GM04504 (cell line): ENCODE results near the gene ZGPAT.

Experiments used
- DNase-seq: peaks from one replicate; pipeline ENCODE4 v3.0.0-alpha.2; 2012; ENCODE audit warnings: low read depth

ZGPAT gene

GRCh38 chr20:63692436-63693082 is 15.3 kb upstream of the ZGPAT start:
- DNase-seq: peak; percentile 19

GRCh38 chr20:63693083-63693732 is 14.6 kb upstream of the ZGPAT start:
- DNase-seq: no peak

GRCh38 chr20:63693733-63694583 is 13.9 kb upstream of the ZGPAT start:
- DNase-seq: no peak

GRCh38 chr20:63694584-63695423 is 13.0 kb upstream of the ZGPAT start:
- DNase-seq: no peak

- DNase-seq: no peak
Observed at GRCh38 chr20:63695424-63696305, 12.2 kb upstream of the ZGPAT start.

- DNase-seq: no peak
Observed at GRCh38 chr20:63696306-63696627, 11.6 kb upstream of the ZGPAT start.

GRCh38 chr20:63696628-63697356 is 11.0 kb upstream of the ZGPAT start, which contains the start of gene TNFRSF6B:
Gene TNFRSF6B (plus strand): TSS chr20:63696652. CDS start chr20:63696768, 116 bp downstream.
- DNase-seq: no peak

- no peak for DNase-seq
Observed at GRCh38 chr20:63697357-63697867, 10.4 kb upstream of the ZGPAT start.

GRCh38 chr20:63697868-63698545 is 9.8 kb upstream of the ZGPAT start:
- DNase-seq: no peak

GRCh38 chr20:63698739-63699465 is 8.9 kb upstream of the ZGPAT start:
- DNase-seq: peak; percentile 77

- no peak for DNase-seq
Observed at GRCh38 chr20:63699466-63700198, 8.2 kb upstream of the ZGPAT start.

GRCh38 chr20:63700199-63701050 is 7.4 kb upstream of the ZGPAT start:
- DNase-seq: no peak

GRCh38 chr20:63701051-63701328 is 6.8 kb upstream of the ZGPAT start:
- DNase-seq: no peak

- DNase-seq: no peak
Observed at GRCh38 chr20:63701329-63702035, 6.4 kb upstream of the ZGPAT start.

GRCh38 chr20:63702036-63702665 is 5.7 kb upstream of the ZGPAT start:
- no peak for DNase-seq

- no peak for DNase-seq
Observed at GRCh38 chr20:63702751-63703470, 4.9 kb upstream of the ZGPAT start.
